CD4-positive, alpha-beta T cell (primary cell): ENCODE data around the gene P3H2. TPM values are rescaled to one million over a fixed set of nuclear protein-coding genes. Genes with fewer than 3 reads are reported as not detected.

ENCODE experiments used
- ATAC-seq: fragments of 200-7000 bp; cut with Tn5 transposase; one replicate; pipeline ENCODE4 v1.10.0; 2022; ENCODE audit warnings: mild to moderate bottlenecking; ENCODE audit not compliant: poor library complexity
- CTCF ChIA-PET: fragments of 350-600 bp; sonication (Branson Sonifier 250); formaldehyde crosslinking; loops from one replicate; lab custom pipeline; 2021; ENCODE audit warnings: antibody characterized with exemption, inconsistent platforms; lab: Charles Lee
- POLR2A ChIA-PET: fragments of 350-600 bp; sonication (Branson Sonifier 250); formaldehyde crosslinking; loops from one replicate; lab custom pipeline; 2021; ENCODE audit warnings: antibody characterized with exemption, inconsistent platforms; lab: Charles Lee
- DNase-seq, 14 experiments: peaks; one replicate each; pipeline ENCODE4 v3.0.0-alpha.2; 2013 to 2020; ENCODE audit warnings: mixed read lengths in 2 of 14
- H3K27ac ChIP-seq, 2 donors: one replicate each; pipeline versions ENCODE4 v1.5.1 to v1.7.0; 2013; ENCODE audit warnings: low read length in 2 of 2, low read depth in 1 of 2, mild to moderate bottlenecking in 1 of 2
- H3K27me3 ChIP-seq, 2 experiments: 1 replicate in 1 of 2; 2 replicates in 1 of 2; pipeline versions ENCODE4 v1.6.1 to v1.7.0; 2013; ENCODE audit warnings: low read length in 2 of 2, control low read depth in 1 of 2, mild to moderate bottlenecking in 1 of 2, moderate library complexity in 1 of 2; ENCODE audit not compliant: insufficient read depth in 2 of 2, control insufficient read depth in 1 of 2
- H3K36me3 ChIP-seq: one replicate; pipeline ENCODE4 v1.6.1; 2013; ENCODE audit warnings: low read length, control low read depth; ENCODE audit not compliant: insufficient read depth
- H3K4me1 ChIP-seq: one replicate; pipeline ENCODE4 v1.6.1; 2013; ENCODE audit warnings: low read length, control low read depth; ENCODE audit not compliant: insufficient read depth
- H3K4me3 ChIP-seq: one replicate; pipeline ENCODE4 v1.5.1; 2013; ENCODE audit warnings: mild to moderate bottlenecking, low read length, moderate library complexity
- H3K9me3 ChIP-seq, 2 experiments: 1 replicate in 1 of 2; 2 replicates in 1 of 2; pipeline versions ENCODE4 v1.6.1 to v1.7.0; 2013; ENCODE audit warnings: low read length in 2 of 2, mild to moderate bottlenecking in 2 of 2, control low read depth in 1 of 2, moderate library complexity in 1 of 2; ENCODE audit not compliant: control insufficient read depth in 1 of 2, insufficient read depth in 1 of 2
- H3K27ac Mint-ChIP-seq: one replicate; pipeline ENCODE4 v1.8.0; 2020; ENCODE audit warnings: mixed read lengths
- H3K27me3 Mint-ChIP-seq: one replicate; pipeline ENCODE4 v1.8.0; 2021; ENCODE audit warnings: mixed read lengths
- H3K36me3 Mint-ChIP-seq: one replicate; pipeline ENCODE4 v1.8.0; 2021; ENCODE audit warnings: low read depth, mixed read lengths
- H3K4me1 Mint-ChIP-seq: one replicate; pipeline ENCODE4 v1.8.0; 2021; ENCODE audit warnings: low read depth, mixed read lengths
- H3K4me3 Mint-ChIP-seq: one replicate; pipeline ENCODE4 v1.8.0; 2020; ENCODE audit warnings: mild to moderate bottlenecking, mixed read lengths
- H3K9me3 Mint-ChIP-seq: one replicate; pipeline ENCODE4 v1.8.0; 2020; ENCODE audit warnings: mixed read lengths
- intact Hi-C, 2 experiments: fragments of 100-400 bp; cut with DNase I in 1 of 2; cut with micrococcal nuclease in 1 of 2; formaldehyde crosslinking; loops; one replicate each; pipeline versions ENCODE4 v1.15.1 to v1.9.0; 2023 to 2025; cut with DNase I, micrococcal nuclease
- total RNA-seq, 174 experiments: library from RNA in 2 of 174; stranded (reverse) in 2 of 174; gene quantifications; one replicate each; pipeline ENCODE4 v1.2.3 and lab custom pipeline; 2021 to 2026
- TF ChIP-seq, protein P1 (sequence below): fragments of 200-600 bp; IDR thresholded peaks from one replicate; pipeline ENCODE4 v1.8.0; 2022; ENCODE audit warnings: antibody characterized with exemption, mild to moderate bottlenecking

P3H2 gene
- total RNA-seq, 2 experiments from 2014 or later, result not detected

DNA sequence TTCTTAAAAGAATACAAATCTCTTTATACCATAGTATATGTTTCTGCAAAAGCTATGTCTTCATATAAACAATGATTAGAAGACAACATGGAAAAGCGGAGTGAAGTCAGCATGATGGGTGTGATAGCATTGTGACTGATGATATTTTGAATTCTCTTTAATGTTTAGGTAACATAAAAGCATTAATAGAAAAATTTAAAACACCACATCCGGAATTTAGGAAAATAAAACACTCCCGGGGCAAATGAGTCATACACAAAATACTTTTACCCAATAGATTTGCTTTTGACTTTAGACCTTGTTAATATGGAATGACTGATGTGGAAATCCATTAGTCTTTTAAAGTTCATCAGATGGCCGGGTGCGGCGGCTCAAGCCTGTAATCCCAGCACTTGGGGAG, 134.7 kb downstream of the P3H2 start:
- Mint-ChIP-seq H3K4me3 (no peak overlapping the region), H3K27me3 (peaks cover 35% of the 10 kb centered on the region), H3K36me3 (no peaks in the 10 kb centered on the region), H3K4me1 (no peaks in the 10 kb centered on the region), H3K27ac (no peak overlapping the region), H3K9me3 (no peaks in the 10 kb centered on the region)
- Histone ChIP-seq H3K27ac (no peak overlapping the region), H3K36me3 (no peaks in the 10 kb centered on the region), H3K9me3 (no peaks in the 10 kb centered on the region), H3K4me1 (no peaks in the 10 kb centered on the region), H3K4me3 (no peak overlapping the region), H3K27me3 (peaks cover 3 to 6% of the 10 kb centered on the region in 2 experiments)
- no peak for ATAC-seq
- DNase-seq, result no peak
- ChIA-PET CTCF (no interaction called here), POLR2A (no interaction called here)
- TF ChIP-seq, protein P1, sequence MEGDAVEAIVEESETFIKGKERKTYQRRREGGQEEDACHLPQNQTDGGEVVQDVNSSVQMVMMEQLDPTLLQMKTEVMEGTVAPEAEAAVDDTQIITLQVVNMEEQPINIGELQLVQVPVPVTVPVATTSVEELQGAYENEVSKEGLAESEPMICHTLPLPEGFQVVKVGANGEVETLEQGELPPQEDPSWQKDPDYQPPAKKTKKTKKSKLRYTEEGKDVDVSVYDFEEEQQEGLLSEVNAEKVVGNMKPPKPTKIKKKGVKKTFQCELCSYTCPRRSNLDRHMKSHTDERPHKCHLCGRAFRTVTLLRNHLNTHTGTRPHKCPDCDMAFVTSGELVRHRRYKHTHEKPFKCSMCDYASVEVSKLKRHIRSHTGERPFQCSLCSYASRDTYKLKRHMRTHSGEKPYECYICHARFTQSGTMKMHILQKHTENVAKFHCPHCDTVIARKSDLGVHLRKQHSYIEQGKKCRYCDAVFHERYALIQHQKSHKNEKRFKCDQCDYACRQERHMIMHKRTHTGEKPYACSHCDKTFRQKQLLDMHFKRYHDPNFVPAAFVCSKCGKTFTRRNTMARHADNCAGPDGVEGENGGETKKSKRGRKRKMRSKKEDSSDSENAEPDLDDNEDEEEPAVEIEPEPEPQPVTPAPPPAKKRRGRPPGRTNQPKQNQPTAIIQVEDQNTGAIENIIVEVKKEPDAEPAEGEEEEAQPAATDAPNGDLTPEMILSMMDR, result no peak
- intact Hi-C loops, result no loop called here

DNA sequence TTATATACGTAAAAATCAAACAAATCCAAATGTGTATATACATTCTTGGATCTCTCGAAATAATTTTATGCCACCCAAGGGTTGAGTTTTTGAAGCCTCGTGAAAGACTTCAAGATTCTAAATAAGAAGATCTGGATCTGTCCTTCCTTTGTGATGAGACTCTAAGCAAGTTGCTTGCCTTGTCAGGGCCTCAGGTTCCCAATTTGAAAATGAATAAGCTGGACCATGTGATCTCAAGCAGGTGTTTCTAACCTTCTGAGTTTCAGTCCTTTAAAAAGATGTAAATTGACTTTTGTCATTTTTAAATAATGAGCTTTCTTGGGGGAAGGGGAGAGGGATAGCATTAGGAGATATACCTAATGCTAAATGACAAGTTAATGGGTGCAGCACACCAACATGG, 137.1 kb downstream of the P3H2 start:
- ATAC-seq (no peak), DNase-seq (no peak)
- TF ChIP-seq, protein P1, result no peak
- no peaks in the 10 kb centered on the region for H3K9me3 ChIP-seq
- Mint-ChIP-seq H3K27ac (no peak overlapping the region), H3K4me1 (no peaks in the 10 kb centered on the region), H3K9me3 (no peaks in the 10 kb centered on the region), H3K27me3 (peaks cover 18% of the 10 kb centered on the region), H3K4me3 (no peak overlapping the region), H3K36me3 (no peaks in the 10 kb centered on the region)
- ChIA-PET POLR2A (no interaction called here), CTCF (no interaction called here)
- intact Hi-C loops, result no loop called here
- H3K36me3 ChIP-seq, result no peaks in the 10 kb centered on the region
- H3K27ac ChIP-seq, result no peak overlapping the region
- H3K27me3 ChIP-seq, result peaks cover 0 to 6% of the 10 kb centered on the region in 2 experiments
- no peak overlapping the region for H3K4me3 ChIP-seq
- H3K4me1 ChIP-seq, result no peaks in the 10 kb centered on the region

DNA sequence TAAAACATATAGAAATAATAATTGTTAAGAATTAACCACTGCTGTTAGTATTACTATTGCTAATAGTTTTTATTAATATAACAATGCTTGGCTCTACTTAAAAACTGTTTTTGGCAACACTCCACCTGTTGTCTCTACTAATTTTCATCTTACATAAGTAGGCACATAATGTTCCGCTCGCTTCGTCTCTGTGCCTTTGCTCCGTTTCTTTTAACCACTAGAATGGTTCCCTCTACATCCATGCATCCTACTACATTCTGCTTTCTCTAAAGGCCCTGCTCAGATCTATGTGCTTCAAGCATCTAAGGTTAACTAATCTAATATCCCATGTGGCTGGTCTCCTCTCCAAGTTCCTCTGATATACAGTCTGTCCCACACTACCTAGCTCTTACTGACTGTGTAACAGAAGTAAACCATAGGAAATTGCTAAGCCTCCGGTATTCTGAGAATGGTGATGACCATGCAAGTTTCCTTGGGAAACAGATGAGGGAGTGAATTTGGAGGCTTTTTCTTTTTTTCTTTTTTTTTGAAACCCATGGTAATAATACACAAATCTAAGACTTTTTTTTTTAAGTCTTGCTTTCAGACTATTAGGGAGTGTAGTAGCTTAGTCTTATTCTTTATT, 138.3 kb downstream of the P3H2 start:
- H3K9me3 Mint-ChIP-seq, result no peaks in the 10 kb centered on the region
- Histone ChIP-seq H3K4me1 (no peaks in the 10 kb centered on the region), H3K36me3 (no peaks in the 10 kb centered on the region), H3K27me3 (peaks cover 0 to 8% of the 10 kb centered on the region in 2 experiments), H3K27ac (no peak overlapping the region), H3K4me3 (no peak overlapping the region), H3K9me3 (no peaks in the 10 kb centered on the region)
- intact Hi-C loops, result no loop called here
- DNase-seq, result no peak
- CTCF ChIA-PET, result interaction anchor here (1.2 kb wide), 1 partner anchor 12 kb away, joined by 3 read pairs; no protein-coding TSS in a partner anchor
- H3K36me3 Mint-ChIP-seq, result no peaks in the 10 kb centered on the region
- no peak overlapping the region for H3K4me3 Mint-ChIP-seq
- no peaks in the 10 kb centered on the region for H3K4me1 Mint-ChIP-seq
- no peak overlapping the region for H3K27ac Mint-ChIP-seq
- POLR2A ChIA-PET, result interaction anchor here (0.6 kb wide), 1 partner anchor 197 kb away, joined by 3 read pairs; no protein-coding TSS in a partner anchor
- TF ChIP-seq, protein P1, result no peak
- peaks cover 13% of the 10 kb centered on the region for H3K27me3 Mint-ChIP-seq
- ATAC-seq, result no peak
